NCI-H82 treated with DMSO at 0.1 percent for 48 hours (cell line): ENCODE measurements around the gene XXYLT1.
"Not testable (repeated sequence)": the region's sequence is repeated elsewhere in the genome, so short reads cannot be mapped to it uniquely, and the experiment has no call there.

ENCODE experiments used
- DNase-seq: peaks from one replicate; lab custom pipeline; 2025; ENCODE audit not compliant: unreplicated experiment; lab: John Stamatoyannopoulos, UW

Gene XXYLT1

DNA sequence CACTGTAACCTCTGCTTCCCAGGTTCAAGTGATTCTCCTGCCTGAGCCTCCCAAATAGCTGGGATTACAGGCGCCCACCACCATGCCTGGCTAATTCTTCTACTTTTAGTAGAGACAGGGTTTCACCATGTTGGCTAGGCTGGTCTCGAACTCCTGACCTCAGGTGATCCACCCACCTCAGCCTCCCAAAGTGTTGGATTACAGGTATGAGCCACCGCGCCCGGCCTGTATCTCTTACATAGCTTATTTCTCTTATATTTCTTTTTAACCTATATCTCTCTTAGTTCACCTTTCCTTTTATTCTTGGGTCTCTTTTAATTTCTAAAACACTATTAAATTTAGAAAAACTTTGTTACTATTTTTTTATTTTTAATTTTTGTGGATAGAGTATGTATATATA is 42.1 kb downstream of the XXYLT1 start:
- not testable (repeated sequence) for DNase-seq

- DNase-seq: no peak
Observed at GRCh38 chr3:195227871-195228270, 43.1 kb downstream of the XXYLT1 start.

DNA sequence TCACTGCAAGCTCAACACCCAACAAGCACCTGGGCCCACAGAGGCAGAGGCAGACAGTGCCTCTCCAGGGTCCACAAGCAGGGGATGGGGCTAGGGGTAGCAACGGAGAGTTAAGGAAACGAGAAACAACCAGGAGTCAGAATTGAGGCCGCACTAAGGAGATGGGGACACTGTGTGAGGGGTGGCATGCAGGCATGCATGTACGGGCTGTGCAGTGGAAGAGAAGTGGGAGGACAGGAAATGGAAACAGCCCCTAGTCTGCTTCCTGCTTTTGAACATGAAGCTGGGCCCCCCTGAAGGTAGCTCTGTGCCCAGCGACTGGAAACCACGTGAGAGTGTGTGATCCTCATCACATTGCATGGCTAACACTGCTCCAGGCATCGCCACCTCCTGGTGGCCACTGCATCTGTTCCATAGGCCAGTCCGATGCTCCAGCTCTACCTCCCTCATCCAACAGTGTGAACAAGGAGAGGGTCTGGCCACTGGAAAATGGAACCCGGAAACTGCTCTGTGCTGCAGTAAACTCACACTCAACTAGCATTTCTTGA is 44.0 kb downstream of the XXYLT1 start:
- DNase-seq: no peak

GRCh38 chr3:195226445-195226844 is 44.5 kb downstream of the XXYLT1 start:
- no peak for DNase-seq

DNA sequence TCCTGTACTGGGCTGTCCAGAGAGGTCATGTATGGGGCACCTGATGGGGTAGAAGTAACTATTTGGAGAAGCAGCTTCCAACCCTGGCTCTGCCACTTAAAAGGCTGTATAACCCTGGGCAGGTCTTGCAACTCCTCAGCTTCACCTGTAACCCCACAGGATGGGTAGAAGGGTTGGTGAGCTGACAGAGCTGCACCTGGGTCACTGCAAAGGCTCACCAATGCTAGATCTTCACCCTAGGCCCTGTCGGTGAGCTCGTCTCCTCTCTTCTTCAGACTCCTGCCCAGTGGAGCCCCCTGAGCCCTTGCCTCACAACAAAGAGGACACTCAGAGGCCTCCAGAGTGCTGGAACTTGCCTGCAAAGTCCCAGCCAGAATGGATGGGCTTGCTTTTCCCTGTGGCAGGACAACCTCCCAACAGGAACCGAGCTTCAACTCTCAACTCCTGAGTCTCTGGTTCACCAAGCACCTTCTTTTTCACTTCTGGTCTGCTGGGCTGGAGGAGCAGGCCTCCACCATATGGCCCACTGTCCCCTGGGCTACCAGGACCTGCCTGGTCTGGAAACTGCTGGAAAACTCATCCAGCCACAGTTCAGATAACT is 45.9 kb downstream of the XXYLT1 start:
- DNase-seq: no peak

GRCh38 chr3:195224156-195224979 is 46.6 kb downstream of the XXYLT1 start:
- DNase-seq: no peak

DNA sequence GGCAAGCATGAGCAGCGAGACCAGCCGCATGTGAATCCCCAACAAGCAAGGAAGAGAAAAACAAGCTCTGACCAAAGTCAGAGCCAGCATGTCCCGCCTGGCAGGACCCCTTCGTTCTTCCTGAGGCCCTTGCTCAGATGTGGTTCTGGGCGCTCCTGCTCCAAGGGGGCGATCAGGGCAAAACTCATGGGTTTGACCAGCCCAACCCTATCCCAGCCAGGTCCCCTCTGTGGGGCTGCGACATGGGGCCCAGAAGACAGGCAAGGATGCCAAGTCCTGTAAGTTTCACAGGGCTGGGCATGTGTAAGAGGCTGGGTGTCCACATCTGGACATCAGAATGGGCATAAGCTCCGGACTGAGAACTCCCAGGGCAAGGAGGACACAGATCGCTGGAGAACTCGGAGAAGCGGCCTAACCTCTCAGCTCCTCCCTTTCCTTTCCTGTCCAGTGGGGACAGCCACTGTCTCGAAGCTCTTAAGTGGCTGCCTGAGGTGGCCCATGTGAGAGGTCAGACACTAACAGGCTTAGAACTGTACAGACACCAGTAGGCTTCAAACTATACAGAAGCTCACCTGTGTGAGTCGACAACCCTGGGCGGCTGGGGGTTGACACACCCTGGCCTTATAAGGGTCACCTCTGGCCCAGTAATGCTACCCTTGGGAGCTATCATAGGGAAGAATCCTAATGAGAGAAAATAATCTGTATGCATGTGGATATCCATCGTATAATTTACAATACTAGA is 48.9 kb downstream of the XXYLT1 start:
- DNase-seq: no peak

DNA sequence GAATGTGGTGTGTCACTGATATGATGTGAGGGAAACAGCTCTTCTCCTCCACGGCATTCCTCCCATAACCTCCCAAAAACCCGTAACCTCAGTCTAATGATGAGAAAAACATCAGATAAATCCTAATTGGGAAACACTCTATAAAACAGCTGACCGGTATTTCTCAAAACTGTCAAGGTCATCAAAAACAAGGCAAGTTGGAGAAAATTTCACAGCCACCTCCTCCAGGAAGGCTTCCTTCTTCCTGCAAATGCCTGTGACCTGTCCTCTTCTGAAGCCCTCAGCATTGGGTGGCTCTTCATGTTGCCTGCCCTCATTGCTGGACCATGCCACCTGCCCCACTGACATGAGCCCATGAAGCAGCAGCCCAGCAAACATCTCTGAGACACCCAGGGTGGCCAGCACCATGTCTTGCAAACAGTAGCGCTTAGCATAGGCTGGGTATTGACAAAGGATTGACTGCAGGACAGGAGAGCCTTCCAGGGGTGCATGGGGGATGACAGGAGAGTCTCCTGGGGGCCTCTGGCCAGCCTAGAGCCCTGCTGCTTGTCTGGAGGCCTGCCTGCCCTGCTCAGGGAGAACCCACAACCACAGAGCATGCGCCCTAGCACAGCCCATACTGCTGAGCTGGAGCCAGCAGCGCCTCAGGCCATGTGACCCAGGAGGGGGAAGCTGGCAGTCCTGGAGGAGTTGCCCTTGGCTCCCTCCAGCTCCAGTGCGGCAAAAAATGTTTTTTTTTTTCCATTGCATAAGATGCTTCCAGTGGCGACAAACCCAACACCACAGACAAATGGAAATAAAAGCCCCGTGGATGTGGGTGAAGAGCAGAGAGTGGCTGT is 49.7 kb downstream of the XXYLT1 start:
- DNase-seq: no peak

DNA sequence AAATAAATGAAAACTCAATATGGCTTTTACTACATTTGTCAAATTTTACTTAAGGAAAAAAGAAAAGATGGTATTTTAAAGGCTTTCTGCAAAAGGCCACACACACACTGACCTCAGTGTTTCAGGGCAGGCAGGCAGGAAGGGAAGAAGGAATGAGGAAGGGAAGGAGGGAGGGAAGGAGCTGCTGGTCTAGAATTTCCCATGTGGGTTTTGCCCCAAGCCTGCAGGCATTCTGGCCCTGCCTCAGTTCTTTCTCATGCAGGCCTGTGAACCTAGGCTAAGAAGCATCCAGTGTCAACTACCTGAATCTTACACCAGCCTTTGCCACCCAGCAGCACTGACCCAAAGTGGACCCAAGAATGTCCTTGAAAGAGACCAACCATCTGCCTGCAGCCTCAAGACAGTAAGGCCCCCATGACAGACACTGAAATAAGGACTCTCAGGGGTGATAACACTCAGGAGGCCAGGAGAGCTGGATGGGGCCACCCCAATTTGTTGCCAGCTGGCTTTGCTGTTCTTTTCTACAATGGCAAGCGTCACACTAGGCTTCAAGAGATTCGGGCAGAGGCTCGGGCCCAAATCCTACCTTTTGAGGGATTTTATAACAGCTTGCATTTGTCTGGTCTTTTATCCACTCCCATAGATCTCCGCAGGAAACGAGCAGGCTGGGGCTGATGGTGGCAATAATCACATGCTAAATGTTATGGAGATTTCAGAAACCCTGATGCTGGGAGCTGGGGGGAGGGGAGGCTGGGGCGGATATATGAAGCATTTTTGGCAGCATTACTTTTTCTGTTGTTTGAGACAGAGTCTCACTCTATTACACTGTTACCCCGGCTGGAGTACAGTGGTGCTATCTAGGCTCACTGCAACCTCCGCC is 51.4 kb downstream of the XXYLT1 start:
- DNase-seq: no peak

GRCh38 chr3:195218331-195218730 is 52.6 kb downstream of the XXYLT1 start:
- DNase-seq: not testable (repeated sequence)

DNA sequence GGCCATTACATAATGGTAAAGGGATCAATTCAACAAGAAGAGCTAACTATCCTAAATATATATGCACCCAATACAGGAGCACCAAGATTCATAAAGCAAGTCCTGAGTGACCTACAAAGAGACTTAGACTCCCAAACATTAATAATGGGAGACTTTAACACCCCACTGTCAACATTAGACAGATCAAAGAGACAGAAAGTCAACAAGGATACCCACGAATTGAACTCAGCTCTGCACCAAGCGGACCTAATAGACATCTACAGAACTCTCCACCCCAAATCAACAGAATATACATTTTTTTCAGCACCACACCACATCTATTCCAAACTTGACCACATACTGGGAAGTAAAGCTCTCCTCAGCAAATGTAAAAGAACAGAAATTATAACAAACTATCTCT is 55.4 kb downstream of the XXYLT1 start:
- not testable (repeated sequence) for DNase-seq

DNA sequence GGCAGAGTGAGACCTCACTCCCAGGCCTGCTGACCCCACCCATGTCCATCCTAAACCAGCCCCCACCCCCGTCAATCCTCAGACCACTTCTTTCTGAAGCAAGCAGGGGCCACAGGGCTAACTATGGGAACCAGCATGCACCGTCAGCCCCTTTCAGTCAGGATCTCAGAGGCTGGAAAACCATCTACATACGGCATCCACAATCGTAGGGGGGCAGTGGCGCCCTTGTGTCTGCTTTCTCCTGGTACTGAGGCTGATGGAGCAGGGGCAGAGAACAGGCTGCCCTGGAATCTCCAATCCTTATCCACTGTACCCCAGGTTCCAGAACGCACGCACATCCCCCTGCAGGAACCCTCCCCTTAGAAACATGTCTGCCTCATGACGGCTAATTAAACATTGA is 56.6 kb downstream of the XXYLT1 start:
- DNase-seq: no peak

GRCh38 chr3:195213639-195214315 is 57.2 kb downstream of the XXYLT1 start:
- DNase-seq: no peak

DNA sequence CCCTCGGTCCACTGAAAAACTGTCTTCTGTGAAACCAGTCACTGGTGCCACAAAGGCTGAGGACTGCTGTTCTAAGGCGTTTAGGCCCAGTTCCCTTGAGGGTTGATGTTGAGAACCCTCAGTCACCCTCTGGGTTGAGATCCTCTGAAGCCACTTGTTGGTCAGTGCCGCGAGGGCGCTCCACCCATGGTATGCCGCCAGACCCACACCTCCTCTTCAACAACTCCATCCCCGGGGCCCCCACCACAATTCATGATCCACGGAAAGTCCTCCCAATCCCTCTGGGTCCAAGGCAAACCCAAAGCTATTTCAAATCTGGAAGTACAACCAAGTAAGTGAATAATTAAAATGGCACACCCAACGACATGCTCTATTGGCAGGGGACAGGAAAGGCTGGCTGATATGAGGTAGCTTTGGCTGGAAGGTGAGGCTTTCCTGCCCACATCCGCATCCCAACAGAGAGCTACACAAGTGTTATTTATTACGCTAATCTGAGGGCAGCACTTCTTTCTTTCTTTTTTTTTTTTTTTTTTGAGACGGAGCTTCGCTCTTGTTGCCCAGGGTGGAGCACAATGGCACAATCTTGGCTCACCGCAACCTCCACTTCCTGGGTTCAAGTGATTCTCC is 58.1 kb downstream of the XXYLT1 start:
- DNase-seq: no peak

DNA sequence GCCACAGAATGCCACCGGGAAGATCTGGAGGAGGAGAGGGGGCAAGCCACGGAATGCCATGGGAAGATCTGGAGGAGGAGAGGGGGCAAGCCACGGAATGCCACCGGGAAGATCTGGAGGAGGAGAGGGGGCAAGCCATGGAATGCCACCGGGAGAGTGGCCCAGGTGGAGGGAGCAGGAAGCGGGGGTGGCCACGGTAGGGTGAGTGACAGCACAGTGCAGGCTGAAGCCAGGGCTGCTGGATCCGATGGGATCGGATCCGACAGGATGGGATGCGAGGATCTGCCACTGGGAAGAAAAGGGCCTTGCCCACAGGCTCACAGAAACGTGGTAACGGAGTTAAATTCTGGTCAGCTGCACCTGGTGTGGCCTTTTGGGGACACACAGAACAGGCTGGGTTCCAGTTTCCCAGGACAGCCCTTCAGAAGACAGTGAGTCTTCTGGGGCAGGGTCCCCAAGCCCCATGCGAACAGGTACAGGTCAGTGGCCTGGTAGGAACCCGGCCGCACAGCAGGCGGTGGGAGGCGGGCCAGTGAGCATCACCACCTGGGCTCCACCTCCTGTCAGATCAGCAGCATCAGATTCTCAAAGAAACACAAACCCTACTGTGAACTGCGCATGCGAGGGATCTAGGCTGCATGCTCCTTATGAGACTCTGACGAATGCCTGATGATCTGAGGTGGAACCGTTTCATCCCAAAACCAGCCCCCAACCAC is 58.8 kb downstream of the XXYLT1 start:
- DNase-seq: no peak

GRCh38 chr3:195210266-195210973 is 60.5 kb downstream of the XXYLT1 start:
- DNase-seq: no peak

GRCh38 chr3:195209847-195210265 is 61.1 kb downstream of the XXYLT1 start:
- no peak for DNase-seq
